HL-60/S4 treated with phorbol 12-myristate 13-acetate at 8.2 ng/mL for 4 days and 3 days (cell line): ENCODE data around the gene MARK3.
"Not testable (repeated sequence)": the region's sequence is repeated elsewhere in the genome, so short reads cannot be mapped to it uniquely, and the experiment has no call there.

Experiments
- in situ Hi-C: fragments of 300-500 bp; cut with MboI; formaldehyde crosslinking; loops from 2 replicates; pipeline ENCODE4 v1.15.0; 2022; ENCODE audit warnings: low sequenced_read_pairs

Gene MARK3

GRCh38 chr14:103385152-103385928, at the start of gene MARK3:
MARK3 (plus strand) TSS chr14:103385415; CDS start chr14:103386030, 615 bp downstream.
- in situ Hi-C loops: no loop called here

GRCh38 chr14:103336191-103336590, 49.0 kb upstream of the MARK3 start:
- in situ Hi-C loops: no loop called here

GRCh38 chr14:103337794-103338193, 47.4 kb upstream of the MARK3 start:
- in situ Hi-C loops: no loop called here

- in situ Hi-C loops: no loop called here
Measured at GRCh38 chr14:103339561-103339960, 45.7 kb upstream of the MARK3 start.

GRCh38 chr14:103340480-103341212, 44.6 kb upstream of the MARK3 start:
- in situ Hi-C loops: no loop called here

- in situ Hi-C loops: no loop called here
Measured at GRCh38 chr14:103341250-103342129, 43.7 kb upstream of the MARK3 start.

- in situ Hi-C loops: no loop called here
Measured at GRCh38 chr14:103343164-103343879, 41.9 kb upstream of the MARK3 start.

GRCh38 chr14:103343905-103344797, 41.1 kb upstream of the MARK3 start:
- in situ Hi-C loops: no loop called here

GRCh38 chr14:103346286-103346685, 38.9 kb upstream of the MARK3 start:
- in situ Hi-C loops: no loop called here

- in situ Hi-C loops: no loop called here
Measured at GRCh38 chr14:103347091-103347815, 38.0 kb upstream of the MARK3 start.

- in situ Hi-C loops: no loop called here
Measured at GRCh38 chr14:103348154-103348553, 37.1 kb upstream of the MARK3 start.

- in situ Hi-C loops: no loop called here
Measured at GRCh38 chr14:103349982-103350381, 35.2 kb upstream of the MARK3 start.

- in situ Hi-C loops: no loop called here
Measured at GRCh38 chr14:103353362-103353761, 31.9 kb upstream of the MARK3 start.

GRCh38 chr14:103354141-103354540, 31.1 kb upstream of the MARK3 start:
- in situ Hi-C loops: no loop called here

- in situ Hi-C loops: no loop called here
Measured at GRCh38 chr14:103356024-103356682, 29.1 kb upstream of the MARK3 start.

- in situ Hi-C loops: not testable (repeated sequence)
Measured at GRCh38 chr14:103357552-103357951, 27.7 kb upstream of the MARK3 start.

GRCh38 chr14:103360548-103360947, 24.7 kb upstream of the MARK3 start:
- in situ Hi-C loops: no loop called here

GRCh38 chr14:103361867-103362266, 23.3 kb upstream of the MARK3 start:
- in situ Hi-C loops: no loop called here
